ENCODE results near the gene RUSF1.
A peak's percentile ranks its signal among the peaks of the same experiment; 100 is the strongest.
"Not testable (repeated sequence)": the region's sequence is repeated elsewhere in the genome, so short reads cannot be mapped to it uniquely, and the experiment has no call there.

The RUSF1 gene

DNA sequence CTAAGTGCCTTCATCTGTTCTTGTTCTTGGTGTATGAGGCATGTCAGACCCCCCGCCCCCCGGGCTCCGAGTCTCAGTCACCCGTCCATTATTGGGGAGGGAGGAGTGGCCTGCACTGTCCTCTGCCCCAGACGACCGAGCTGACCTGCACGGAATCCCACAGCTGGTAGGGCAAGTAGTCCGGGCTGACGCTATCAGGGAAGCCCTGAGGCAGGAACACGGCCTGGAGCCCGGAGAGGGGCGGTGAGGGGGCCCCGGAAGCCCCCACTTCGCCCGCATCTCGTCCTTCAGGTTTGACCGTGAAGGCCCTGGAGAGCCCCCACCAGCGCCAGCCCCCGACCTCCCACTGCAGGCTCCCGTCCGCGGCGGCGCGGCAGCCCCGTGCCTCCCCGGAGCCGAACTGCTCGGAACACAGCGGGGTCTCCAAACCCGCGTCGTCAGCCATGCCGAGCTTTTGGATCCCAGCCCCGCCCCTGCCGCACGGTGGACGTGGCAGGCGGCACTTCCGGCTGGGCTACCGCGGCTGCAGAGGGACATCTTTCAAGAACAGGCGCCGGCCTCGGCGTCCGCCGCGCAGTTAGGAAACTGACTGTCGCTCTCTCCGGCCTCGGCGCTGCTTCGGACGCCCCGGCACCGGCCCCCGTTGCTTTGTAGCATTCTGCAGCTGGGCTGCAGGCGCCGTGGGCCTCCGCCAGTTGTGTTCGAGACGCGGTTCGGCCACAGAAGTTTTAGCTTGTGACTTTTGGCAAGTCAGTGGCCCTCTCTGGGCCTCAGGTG, at the start of gene RUSF1:
RUSF1 (minus strand) TSS at position 463 of the 777 bp plus-strand sequence; CDS start at position 445, 18 bp downstream.
- no peaks in the 10 kb centered on the region for H3K9me3 ChIP-seq (ENCODE audit: control insufficient read depth, insufficient read depth, low read length)
- no peaks in the 10 kb centered on the region for H3K4me1 ChIP-seq (ENCODE audit: control insufficient read depth, insufficient read depth, low read length)
- no CpG with 5 or more reads among the region's 65 CpGs for WGBS (ENCODE audit: insufficient coverage, insufficient read length)

DNA sequence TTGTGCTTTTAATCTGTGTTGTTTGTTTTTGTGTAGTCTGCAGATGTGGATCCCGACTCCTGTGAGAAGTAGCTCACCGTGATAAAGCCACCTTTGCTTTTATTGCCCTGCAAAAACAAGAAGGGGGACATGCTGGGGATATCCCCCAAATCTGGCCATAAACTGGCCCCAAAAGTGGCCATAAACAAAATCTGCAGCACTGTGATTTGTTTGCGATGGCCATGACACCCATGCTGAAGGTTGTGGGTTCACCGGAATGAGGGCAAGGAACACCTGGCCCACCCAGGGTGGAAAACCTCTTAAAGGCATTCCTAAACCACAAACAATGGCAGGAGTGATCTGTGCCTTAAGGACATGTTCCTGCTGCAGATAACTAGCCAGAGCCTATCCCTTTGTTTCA, 34.6 kb upstream of the RUSF1 start:
- no CpG with 5 or more reads among the region's 4 CpGs for WGBS (ENCODE audit: insufficient coverage, insufficient read length)
- Histone ChIP-seq H3K4me3 (ENCODE audit: low read length) (no peak overlapping the region), H3K36me3 (ENCODE audit: control insufficient read depth, insufficient read depth, low read length) (no peaks in the 10 kb centered on the region), H3K9me3 (ENCODE audit: control insufficient read depth, insufficient read depth, low read length) (no peaks in the 10 kb centered on the region), H3K27ac (ENCODE audit: low read length) (no peak overlapping the region), H3K4me1 (ENCODE audit: control insufficient read depth, insufficient read depth, low read length) (no peaks in the 10 kb centered on the region), H3K27me3 (ENCODE audit: control insufficient read depth, insufficient read depth, low read length) (no peaks in the 10 kb centered on the region)
- DNase-seq (ENCODE audit: low read depth, low spot score): no peak

More for the DNA sequence above, at the start of gene RUSF1:
- H3K27ac ChIP-seq (ENCODE audit: low read length): no peak within 1 kb of the TSS
- no peaks in the 10 kb centered on the region for H3K27me3 ChIP-seq (ENCODE audit: control insufficient read depth, insufficient read depth, low read length)
- DNase-seq (ENCODE audit: low read depth, low spot score): no peak
- no peaks in the 10 kb centered on the region for H3K36me3 ChIP-seq (ENCODE audit: control insufficient read depth, insufficient read depth, low read length)
- H3K4me3 ChIP-seq (ENCODE audit: low read length): peak within 1 kb of the TSS; percentile 76

DNA sequence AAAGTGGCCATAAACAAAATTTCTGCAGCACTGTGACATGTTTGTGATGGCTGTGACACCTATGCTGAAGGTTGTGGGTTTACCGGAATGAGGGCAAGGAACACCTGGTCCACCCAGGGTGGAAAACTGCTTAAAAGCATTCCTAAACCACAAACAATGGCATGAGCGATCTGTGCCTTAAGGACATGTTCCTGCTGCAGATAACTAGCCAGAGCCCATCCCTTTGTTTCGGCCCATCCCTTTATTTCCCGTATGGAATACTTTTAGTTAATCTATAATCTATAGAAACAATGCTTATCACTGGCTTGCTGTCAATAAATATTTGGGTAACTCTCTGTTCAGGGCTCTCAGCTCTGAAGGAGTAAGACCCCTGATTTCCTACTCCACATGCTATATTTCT, 31.6 kb upstream of the RUSF1 start:
- WGBS (ENCODE audit: insufficient coverage, insufficient read length): no CpG with 5 or more reads among the region's 4 CpGs
- H3K27ac ChIP-seq (ENCODE audit: low read length); H3K27me3 ChIP-seq (ENCODE audit: control insufficient read depth, insufficient read depth, low read length); H3K4me1 ChIP-seq (ENCODE audit: control insufficient read depth, insufficient read depth, low read length); DNase-seq (ENCODE audit: low read depth, low spot score); H3K9me3 ChIP-seq (ENCODE audit: control insufficient read depth, insufficient read depth, low read length); H3K36me3 ChIP-seq (ENCODE audit: control insufficient read depth, insufficient read depth, low read length); H3K4me3 ChIP-seq (ENCODE audit: low read length): not testable (repeated sequence)

DNA sequence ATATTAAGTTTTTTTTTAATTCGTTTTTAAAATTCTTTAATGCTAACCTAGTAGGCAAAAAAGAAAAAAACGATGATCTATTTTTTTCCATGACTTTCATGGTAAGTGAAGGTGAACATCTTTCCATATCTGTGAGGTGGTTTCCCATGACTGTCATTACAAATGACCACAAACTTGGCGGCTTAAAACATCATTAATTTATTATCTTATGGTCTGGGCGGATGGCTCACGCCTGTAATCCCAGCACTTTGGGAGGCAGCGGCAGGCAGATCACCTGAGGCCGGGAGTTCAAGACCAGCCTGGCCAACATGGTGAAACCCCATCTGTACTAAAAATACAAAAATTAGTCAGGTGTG, 30.0 kb upstream of the RUSF1 start:
- WGBS (ENCODE audit: insufficient coverage, insufficient read length): no CpG with 5 or more reads among the region's 7 CpGs
- H3K4me3 ChIP-seq (ENCODE audit: low read length); H3K27me3 ChIP-seq (ENCODE audit: control insufficient read depth, insufficient read depth, low read length); H3K9me3 ChIP-seq (ENCODE audit: control insufficient read depth, insufficient read depth, low read length); H3K4me1 ChIP-seq (ENCODE audit: control insufficient read depth, insufficient read depth, low read length); DNase-seq (ENCODE audit: low read depth, low spot score); H3K36me3 ChIP-seq (ENCODE audit: control insufficient read depth, insufficient read depth, low read length); H3K27ac ChIP-seq (ENCODE audit: low read length): not testable (repeated sequence)

DNA sequence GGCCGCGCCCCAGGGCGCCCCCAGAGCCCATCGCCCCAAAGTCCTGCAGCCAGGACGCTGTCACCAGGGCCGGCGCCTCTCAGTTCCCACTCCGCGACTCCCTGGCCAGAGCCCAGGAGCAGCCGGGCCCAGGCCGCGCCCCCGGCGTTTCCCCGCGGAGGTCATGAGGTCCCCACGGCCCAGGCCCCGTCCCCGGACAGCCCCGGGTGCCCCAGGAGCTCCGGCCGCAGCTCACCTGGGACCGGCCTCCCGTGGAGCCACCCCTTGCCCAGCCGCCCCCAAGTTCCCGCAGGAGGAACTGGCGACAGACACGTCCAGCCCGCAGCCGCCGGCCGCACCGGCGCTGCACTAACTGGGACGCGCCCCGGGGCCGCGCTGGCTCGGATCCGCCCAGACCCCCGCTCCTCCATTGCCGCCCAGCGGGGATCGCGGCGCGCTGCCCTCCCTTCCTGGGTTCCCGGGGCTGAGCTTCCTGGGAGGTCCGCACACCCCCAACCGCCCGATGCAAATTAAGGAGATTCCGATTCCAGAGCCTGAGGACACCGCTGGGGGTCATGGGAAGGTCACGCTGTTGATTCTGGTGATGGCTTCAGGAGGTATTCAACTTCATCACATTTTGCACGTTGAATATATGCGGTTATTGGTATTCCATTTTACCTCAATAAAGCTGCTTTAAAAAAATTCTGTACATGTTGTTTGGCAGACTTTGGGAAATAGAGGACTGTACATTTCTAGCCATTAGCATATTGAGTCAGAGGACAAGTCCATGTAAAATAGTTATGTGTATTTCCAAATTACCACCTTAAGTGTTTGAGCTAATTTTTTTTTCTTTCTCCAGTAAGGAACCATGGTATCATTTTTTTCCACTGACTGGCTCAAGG, 29.4 kb upstream of the RUSF1 start:
- no peaks in the 10 kb centered on the region for H3K9me3 ChIP-seq (ENCODE audit: control insufficient read depth, insufficient read depth, low read length)
- no peak overlapping the region for H3K27ac ChIP-seq (ENCODE audit: low read length)
- no peaks in the 10 kb centered on the region for H3K36me3 ChIP-seq (ENCODE audit: control insufficient read depth, insufficient read depth, low read length)
- no peaks in the 10 kb centered on the region for H3K4me1 ChIP-seq (ENCODE audit: control insufficient read depth, insufficient read depth, low read length)
- H3K27me3 ChIP-seq (ENCODE audit: control insufficient read depth, insufficient read depth, low read length): no peaks in the 10 kb centered on the region
- H3K4me3 ChIP-seq (ENCODE audit: low read length): peak overlapping the region; percentile 48; the same call in 1 of the 2 replicates
- WGBS (ENCODE audit: insufficient coverage, insufficient read length): no CpG with 5 or more reads among the region's 57 CpGs
- DNase-seq (ENCODE audit: low read depth, low spot score): no peak

DNA sequence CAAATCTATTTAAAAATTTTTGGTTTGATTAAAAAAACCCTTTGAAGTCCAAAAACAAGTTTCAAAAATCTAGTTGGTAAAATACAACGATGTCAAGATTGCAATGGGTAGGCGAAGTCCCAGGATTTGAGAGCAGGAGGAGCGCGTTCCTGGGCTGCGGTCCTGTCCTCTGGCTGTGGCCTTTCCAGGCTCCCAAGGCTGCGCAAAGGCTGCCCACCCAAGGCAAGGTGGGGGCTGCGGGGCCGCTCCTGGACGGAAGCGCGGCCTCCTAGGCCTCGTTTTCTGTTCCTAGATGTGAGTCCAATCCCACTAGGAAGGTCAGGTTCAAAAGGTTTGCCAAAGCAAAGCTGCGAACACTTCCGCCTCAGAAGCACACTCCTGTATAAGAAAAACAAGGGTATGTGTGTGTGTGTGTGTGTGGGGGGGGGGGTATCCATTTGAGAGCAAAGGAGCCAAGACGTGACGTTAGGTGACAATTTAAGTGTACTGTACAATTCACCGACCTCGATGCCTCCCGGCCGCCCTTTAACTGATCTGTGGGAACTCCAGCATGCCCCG, 28.7 kb upstream of the RUSF1 start:
- H3K27ac ChIP-seq (ENCODE audit: low read length): no peak overlapping the region
- H3K36me3 ChIP-seq (ENCODE audit: control insufficient read depth, insufficient read depth, low read length): no peaks in the 10 kb centered on the region
- H3K4me1 ChIP-seq (ENCODE audit: control insufficient read depth, insufficient read depth, low read length): no peaks in the 10 kb centered on the region
- no peaks in the 10 kb centered on the region for H3K9me3 ChIP-seq (ENCODE audit: control insufficient read depth, insufficient read depth, low read length)
- no peak for DNase-seq (ENCODE audit: low read depth, low spot score)
- no peaks in the 10 kb centered on the region for H3K27me3 ChIP-seq (ENCODE audit: control insufficient read depth, insufficient read depth, low read length)
- no CpG with 5 or more reads among the region's 21 CpGs for WGBS (ENCODE audit: insufficient coverage, insufficient read length)
- H3K4me3 ChIP-seq (ENCODE audit: low read length): no peak overlapping the region; the same call in 1 of the 2 replicates

DNA sequence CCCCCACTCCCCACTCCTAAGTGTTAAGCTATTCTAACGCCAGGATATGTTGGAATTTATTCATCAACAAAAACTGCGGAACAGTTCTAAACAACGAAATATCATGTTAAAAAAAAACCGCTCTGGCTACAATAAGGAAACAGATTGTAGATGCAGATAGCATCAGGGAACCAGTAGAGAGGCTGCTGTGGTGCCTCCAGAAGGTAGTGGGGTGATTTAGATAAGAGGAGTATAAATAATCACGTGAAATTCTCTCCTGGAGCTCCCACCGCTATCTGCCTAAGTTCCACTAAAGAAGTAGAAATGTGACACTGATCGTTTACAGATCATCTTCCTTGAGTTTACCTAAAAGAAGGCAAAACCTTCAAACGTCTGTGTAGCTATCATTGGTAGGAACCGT, 27.5 kb upstream of the RUSF1 start:
- no peaks in the 10 kb centered on the region for H3K4me1 ChIP-seq (ENCODE audit: control insufficient read depth, insufficient read depth, low read length)
- no peak overlapping the region for H3K4me3 ChIP-seq (ENCODE audit: low read length)
- no CpG with 5 or more reads among the region's 9 CpGs for WGBS (ENCODE audit: insufficient coverage, insufficient read length)
- H3K27me3 ChIP-seq (ENCODE audit: control insufficient read depth, insufficient read depth, low read length): no peaks in the 10 kb centered on the region
- no peaks in the 10 kb centered on the region for H3K9me3 ChIP-seq (ENCODE audit: control insufficient read depth, insufficient read depth, low read length)
- no peak for DNase-seq (ENCODE audit: low read depth, low spot score)
- H3K27ac ChIP-seq (ENCODE audit: low read length): no peak overlapping the region
- no peaks in the 10 kb centered on the region for H3K36me3 ChIP-seq (ENCODE audit: control insufficient read depth, insufficient read depth, low read length)

DNA sequence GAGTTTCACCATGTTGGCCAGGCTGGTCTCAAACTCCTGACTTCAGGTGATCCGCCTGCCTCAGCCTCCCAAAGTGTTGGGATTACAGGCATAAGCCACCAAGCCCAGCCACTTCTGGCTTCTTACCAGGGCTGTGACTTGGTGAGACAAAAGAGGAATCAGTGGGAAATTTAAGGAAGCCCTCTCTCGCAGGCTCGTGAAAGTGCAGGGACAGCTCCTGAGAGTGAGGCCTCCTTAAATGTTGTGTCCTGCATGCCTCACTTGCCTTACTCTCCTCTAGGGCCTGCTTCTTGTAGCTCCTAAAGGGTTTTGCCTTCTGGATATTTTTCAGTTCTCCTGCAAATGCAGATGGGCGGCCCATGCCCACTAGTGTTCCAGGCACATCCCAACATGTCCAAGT, 24.7 kb upstream of the RUSF1 start:
- H3K27ac ChIP-seq (ENCODE audit: low read length): no peak overlapping the region
- H3K9me3 ChIP-seq (ENCODE audit: control insufficient read depth, insufficient read depth, low read length): no peaks in the 10 kb centered on the region
- peaks cover 2% of the 10 kb centered on the region; the same call in 1 of the 2 replicates for H3K4me1 ChIP-seq (ENCODE audit: control insufficient read depth, insufficient read depth, low read length)
- WGBS (ENCODE audit: insufficient coverage, insufficient read length): no CpG with 5 or more reads among the region's 4 CpGs
- DNase-seq (ENCODE audit: low read depth, low spot score): no peak
- peaks cover 10% of the 10 kb centered on the region; the same call in 1 of the 2 replicates for H3K27me3 ChIP-seq (ENCODE audit: control insufficient read depth, insufficient read depth, low read length)
- no peak overlapping the region for H3K4me3 ChIP-seq (ENCODE audit: low read length)
- no peaks in the 10 kb centered on the region for H3K36me3 ChIP-seq (ENCODE audit: control insufficient read depth, insufficient read depth, low read length)

DNA sequence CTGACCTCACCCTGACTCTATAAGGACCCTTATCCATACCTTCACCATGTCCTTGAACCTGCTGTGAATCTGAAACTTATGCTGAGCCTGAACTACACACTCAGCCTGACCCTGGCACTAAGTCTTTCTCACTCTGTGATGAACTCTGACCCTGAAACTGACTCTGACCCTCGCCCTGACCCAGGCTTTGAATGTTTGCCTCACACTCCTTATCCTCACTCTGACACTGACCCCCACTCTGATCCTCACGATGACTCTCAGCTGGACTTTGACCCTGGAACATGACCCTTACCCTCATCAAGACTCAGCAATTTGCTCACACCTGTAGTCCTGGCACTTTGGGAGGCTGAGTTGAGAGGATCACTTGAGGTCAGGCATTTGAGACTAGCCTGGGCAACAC, 23.9 kb upstream of the RUSF1 start:
- Histone ChIP-seq H3K27ac (ENCODE audit: low read length) (no peak overlapping the region), H3K27me3 (ENCODE audit: control insufficient read depth, insufficient read depth, low read length) (peaks cover 10% of the 10 kb centered on the region; the same call in 1 of the 2 replicates), H3K4me1 (ENCODE audit: control insufficient read depth, insufficient read depth, low read length) (peaks cover 2% of the 10 kb centered on the region; the same call in 1 of the 2 replicates), H3K9me3 (ENCODE audit: control insufficient read depth, insufficient read depth, low read length) (no peaks in the 10 kb centered on the region), H3K4me3 (ENCODE audit: low read length) (no peak overlapping the region), H3K36me3 (ENCODE audit: control insufficient read depth, insufficient read depth, low read length) (no peaks in the 10 kb centered on the region)
- WGBS (ENCODE audit: insufficient coverage, insufficient read length): no CpG with 5 or more reads among the region's 2 CpGs
- DNase-seq (ENCODE audit: low read depth, low spot score): no peak

DNA sequence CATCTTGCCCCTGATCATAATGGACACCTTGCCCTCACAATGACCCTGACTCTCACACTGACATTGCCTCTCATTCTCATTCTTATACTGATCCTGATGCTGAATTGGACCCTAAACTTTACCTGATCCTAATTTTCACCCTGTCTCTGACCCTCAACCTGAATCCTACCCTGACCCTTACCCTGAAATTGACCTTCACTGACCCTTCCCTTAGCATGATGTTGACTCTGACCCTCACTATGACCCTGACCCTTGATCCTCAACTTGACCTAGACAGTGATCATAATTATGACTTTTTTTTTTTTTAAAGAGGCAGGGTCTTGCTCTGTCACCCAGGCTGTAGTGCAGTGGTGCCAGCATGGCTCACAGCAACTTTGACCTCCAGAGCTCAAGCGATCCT, 22.9 kb upstream of the RUSF1 start:
- WGBS (ENCODE audit: insufficient coverage, insufficient read length): no CpG with 5 or more reads among the region's 1 CpG
- no peak for DNase-seq (ENCODE audit: low read depth, low spot score)
- Histone ChIP-seq H3K9me3 (ENCODE audit: control insufficient read depth, insufficient read depth, low read length) (no peaks in the 10 kb centered on the region), H3K27ac (ENCODE audit: low read length) (no peak overlapping the region), H3K4me1 (ENCODE audit: control insufficient read depth, insufficient read depth, low read length) (peaks cover 2% of the 10 kb centered on the region; the same call in 1 of the 2 replicates), H3K4me3 (ENCODE audit: low read length) (no peak overlapping the region), H3K27me3 (ENCODE audit: control insufficient read depth, insufficient read depth, low read length) (peaks cover 10% of the 10 kb centered on the region; the same call in 1 of the 2 replicates), H3K36me3 (ENCODE audit: control insufficient read depth, insufficient read depth, low read length) (no peaks in the 10 kb centered on the region)

Data from iPS DF 6.9 (cell line).